Measurements from ENCODE around the gene ADAM22. TPM values are rescaled to one million over a fixed set of nuclear protein-coding genes. Genes with fewer than 3 reads are reported as not detected.
"Not testable (repeated sequence)": the region's sequence is repeated elsewhere in the genome, so short reads cannot be mapped to it uniquely, and the experiment has no call there.

Gene ADAM22
- total RNA-seq, 1 experiment from 2014 or later, result 10.1 TPM

- DNase-seq, result no peak
- BruUV-seq (replicated peaks), result no TSS peak
- ChIA-PET CTCF (no interaction called here), POLR2A (no interaction called here)
- Histone ChIP-seq H3K9me3 (no peaks in the 10 kb centered on the region), H3K4me1 (peaks cover 24% of the 10 kb centered on the region), H3K27me3 (replicated peaks; ENCODE audit: control insufficient read depth, insufficient read depth, low read length) (no peaks in the 10 kb centered on the region), H3K36me3 (ENCODE audit: control insufficient read depth, insufficient read depth, low read length) (no peaks in the 10 kb centered on the region), H3K4me3 (ENCODE audit: low read depth, low read length) (no peak overlapping the region)
- Mint-ChIP-seq H3K4me3 (ENCODE audit: unreplicated experiment) (no peak overlapping the region), H3K4me1 (ENCODE audit: low read depth, unreplicated experiment) (peaks cover 20% of the 10 kb centered on the region), H3K27ac (ENCODE audit: unreplicated experiment) (no peak overlapping the region), H3K27me3 (ENCODE audit: insufficient read depth, unreplicated experiment) (no peaks in the 10 kb centered on the region), H3K9me3 (ENCODE audit: unreplicated experiment) (no peaks in the 10 kb centered on the region), H3K36me3 (ENCODE audit: insufficient read depth, unreplicated experiment) (no peaks in the 10 kb centered on the region)
- intact Hi-C loops (cut with micrococcal nuclease; ENCODE audit: unreplicated experiment), result no loop called here
- TF ChIP-seq CTCF (IDR thresholded peaks at IDR 0.05; ENCODE audit: insufficient read depth in 1 of 2, low read depth in 1 of 2, low read length in 1 of 2, severe bottlenecking in 1 of 2, unreplicated experiment in 1 of 2), result no peak
Measured at GRCh38 chr7:87941138-87941537, 7.1 kb downstream of the ADAM22 start.

DNA sequence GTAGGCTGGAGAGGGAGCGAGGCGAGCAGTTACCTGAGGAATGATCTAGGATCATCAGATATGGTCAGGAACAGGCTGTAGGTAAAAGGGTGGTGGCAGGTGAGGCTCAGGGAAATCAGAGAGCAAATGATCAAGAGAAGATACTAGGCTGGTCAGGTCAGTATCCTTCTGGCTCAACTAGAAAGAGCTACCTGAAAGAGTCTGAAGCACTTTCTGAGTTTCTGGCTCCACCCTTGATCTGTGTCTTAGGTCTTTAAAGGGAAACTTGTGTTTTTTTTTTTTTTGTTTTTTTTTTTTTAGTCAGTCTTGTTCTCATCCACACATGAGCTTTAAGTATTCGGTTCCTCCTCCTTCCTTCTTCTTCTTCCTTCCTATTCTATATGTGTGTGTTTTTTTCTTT is 10.5 kb downstream of the ADAM22 start:
- no peak for DNase-seq

GRCh38 chr7:87945926-87946325 is 11.9 kb downstream of the ADAM22 start:
- H3K4me3 Mint-ChIP-seq (ENCODE audit: unreplicated experiment); BruUV-seq (replicated peaks); DNase-seq; intact Hi-C loops (cut with micrococcal nuclease; ENCODE audit: unreplicated experiment); H3K9me3 ChIP-seq; H3K4me3 ChIP-seq (ENCODE audit: low read depth, low read length); H3K9me3 Mint-ChIP-seq (ENCODE audit: unreplicated experiment); CTCF ChIA-PET; POLR2A ChIA-PET; H3K27ac Mint-ChIP-seq (ENCODE audit: unreplicated experiment); H3K36me3 ChIP-seq (ENCODE audit: control insufficient read depth, insufficient read depth, low read length); H3K27me3 Mint-ChIP-seq (ENCODE audit: insufficient read depth, unreplicated experiment); H3K4me1 ChIP-seq; H3K36me3 Mint-ChIP-seq (ENCODE audit: insufficient read depth, unreplicated experiment); H3K27me3 ChIP-seq (replicated peaks; ENCODE audit: control insufficient read depth, insufficient read depth, low read length): not testable (repeated sequence)
- peaks cover 11% of the 10 kb centered on the region for H3K4me1 Mint-ChIP-seq (ENCODE audit: low read depth, unreplicated experiment)

More for the DNA sequence above, 10.5 kb downstream of the ADAM22 start:
- intact Hi-C loops (cut with micrococcal nuclease; ENCODE audit: unreplicated experiment), result no loop called here
- Mint-ChIP-seq H3K4me1 (ENCODE audit: low read depth, unreplicated experiment) (peaks cover 11% of the 10 kb centered on the region), H3K27me3 (ENCODE audit: insufficient read depth, unreplicated experiment) (no peaks in the 10 kb centered on the region), H3K9me3 (ENCODE audit: unreplicated experiment) (no peaks in the 10 kb centered on the region), H3K4me3 (ENCODE audit: unreplicated experiment) (no peak overlapping the region), H3K36me3 (ENCODE audit: insufficient read depth, unreplicated experiment) (no peaks in the 10 kb centered on the region), H3K27ac (ENCODE audit: unreplicated experiment) (peak overlapping the region; percentile 27)
- no peaks in the 10 kb centered on the region for H3K9me3 ChIP-seq
- no TSS peak for BruUV-seq (replicated peaks)
- H3K4me1 ChIP-seq, result peaks cover 14% of the 10 kb centered on the region
- H3K4me3 ChIP-seq (ENCODE audit: low read depth, low read length), result no peak overlapping the region
- H3K36me3 ChIP-seq (ENCODE audit: control insufficient read depth, insufficient read depth, low read length), result no peaks in the 10 kb centered on the region
- no peaks in the 10 kb centered on the region for H3K27me3 ChIP-seq (replicated peaks; ENCODE audit: control insufficient read depth, insufficient read depth, low read length)
- no peak for TF ChIP-seq CTCF (IDR thresholded peaks at IDR 0.05; ENCODE audit: insufficient read depth in 1 of 2, low read depth in 1 of 2, low read length in 1 of 2, severe bottlenecking in 1 of 2, unreplicated experiment in 1 of 2)
- POLR2A ChIA-PET, result interaction anchor here (0.7 kb wide), 1 partner anchor 142 kb away, joined by 5 read pairs; no protein-coding TSS in a partner anchor
- CTCF ChIA-PET, result interaction anchor here (1.0 kb wide), 1 partner anchor 10 kb away, joined by 5 read pairs; no protein-coding TSS in a partner anchor

DNA sequence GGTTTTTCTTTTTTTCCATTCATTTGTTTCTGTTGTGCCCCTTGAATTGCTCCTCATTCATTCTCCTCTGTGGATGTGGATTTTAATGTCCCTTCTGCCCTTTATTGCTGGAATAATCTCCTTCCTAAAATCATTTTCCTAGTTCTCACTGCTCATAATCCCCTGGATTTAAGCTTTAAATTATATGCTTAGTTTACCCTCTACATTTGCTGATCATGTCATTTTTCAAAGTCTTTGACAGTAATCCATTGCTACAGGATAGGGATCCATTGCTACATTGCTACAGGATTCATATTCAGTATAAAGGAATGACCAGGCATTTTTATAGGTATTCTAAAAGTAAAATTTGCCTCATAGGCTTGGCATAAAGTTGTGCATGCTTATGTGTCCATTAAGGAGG is 14.3 kb downstream of the ADAM22 start:
- Mint-ChIP-seq H3K9me3 (ENCODE audit: unreplicated experiment) (no peaks in the 10 kb centered on the region), H3K4me3 (ENCODE audit: unreplicated experiment) (no peak overlapping the region), H3K27me3 (ENCODE audit: insufficient read depth, unreplicated experiment) (no peaks in the 10 kb centered on the region), H3K4me1 (ENCODE audit: low read depth, unreplicated experiment) (peaks cover 11% of the 10 kb centered on the region), H3K36me3 (ENCODE audit: insufficient read depth, unreplicated experiment) (no peaks in the 10 kb centered on the region), H3K27ac (ENCODE audit: unreplicated experiment) (no peak overlapping the region)
- no peaks in the 10 kb centered on the region for H3K36me3 ChIP-seq (ENCODE audit: control insufficient read depth, insufficient read depth, low read length)
- H3K9me3 ChIP-seq, result no peaks in the 10 kb centered on the region
- no peak overlapping the region for H3K4me3 ChIP-seq (ENCODE audit: low read depth, low read length)
- ChIA-PET POLR2A (no interaction called here), CTCF (no interaction called here)
- intact Hi-C loops (cut with micrococcal nuclease; ENCODE audit: unreplicated experiment), result no loop called here
- DNase-seq, result no peak
- no TSS peak for BruUV-seq (replicated peaks)
- TF ChIP-seq CTCF (IDR thresholded peaks at IDR 0.05; ENCODE audit: insufficient read depth in 1 of 2, low read depth in 1 of 2, low read length in 1 of 2, severe bottlenecking in 1 of 2, unreplicated experiment in 1 of 2), result no peak
- no peaks in the 10 kb centered on the region for H3K4me1 ChIP-seq
- H3K27me3 ChIP-seq (replicated peaks; ENCODE audit: control insufficient read depth, insufficient read depth, low read length), result no peaks in the 10 kb centered on the region

Measured in Caco-2 (cell line).